NB4 (cell line): ENCODE measurements around the gene INSR.

Experiments used
- POLR2A ChIP-seq: IDR thresholded peaks from 2 replicates; pipeline ENCODE4 v1.6.1; 2011; ENCODE audit warnings: mild to moderate bottlenecking; ENCODE audit not compliant: insufficient read length; ENCODE audit errors: extremely low read depth
- TF ChIP-seq, protein P1 (sequence below): IDR thresholded peaks from one replicate; pipeline ENCODE4 v1.5.1; 2012; ENCODE audit warnings: low read depth, low read length
- TF ChIP-seq, protein P2 (sequence below): IDR thresholded peaks from 2 replicates; pipeline ENCODE4 v1.6.1; 2011; ENCODE audit warnings: low read depth, low read length

DNA sequence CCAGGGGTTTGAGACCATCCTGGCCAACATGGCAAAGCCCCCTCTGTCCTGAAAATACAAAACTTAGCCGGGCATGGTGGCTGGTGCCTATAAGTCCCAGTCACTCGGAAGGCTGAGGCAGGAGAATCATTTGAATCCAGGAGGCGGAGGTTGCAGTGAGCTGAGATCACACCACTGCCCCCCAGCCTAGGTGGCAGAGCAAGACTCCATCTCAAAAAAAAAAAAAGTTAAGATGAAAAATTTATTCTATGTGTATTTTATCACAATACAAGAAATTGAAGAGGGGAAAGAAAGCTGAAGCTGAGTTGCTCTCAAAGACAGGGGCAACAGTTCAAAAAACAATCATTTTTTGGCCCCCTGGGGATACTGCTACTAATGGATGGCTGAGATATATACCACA lies 31.1 kb downstream of the INSR start:
- no peak for TF ChIP-seq POLR2A
- TF ChIP-seq, protein P1, sequence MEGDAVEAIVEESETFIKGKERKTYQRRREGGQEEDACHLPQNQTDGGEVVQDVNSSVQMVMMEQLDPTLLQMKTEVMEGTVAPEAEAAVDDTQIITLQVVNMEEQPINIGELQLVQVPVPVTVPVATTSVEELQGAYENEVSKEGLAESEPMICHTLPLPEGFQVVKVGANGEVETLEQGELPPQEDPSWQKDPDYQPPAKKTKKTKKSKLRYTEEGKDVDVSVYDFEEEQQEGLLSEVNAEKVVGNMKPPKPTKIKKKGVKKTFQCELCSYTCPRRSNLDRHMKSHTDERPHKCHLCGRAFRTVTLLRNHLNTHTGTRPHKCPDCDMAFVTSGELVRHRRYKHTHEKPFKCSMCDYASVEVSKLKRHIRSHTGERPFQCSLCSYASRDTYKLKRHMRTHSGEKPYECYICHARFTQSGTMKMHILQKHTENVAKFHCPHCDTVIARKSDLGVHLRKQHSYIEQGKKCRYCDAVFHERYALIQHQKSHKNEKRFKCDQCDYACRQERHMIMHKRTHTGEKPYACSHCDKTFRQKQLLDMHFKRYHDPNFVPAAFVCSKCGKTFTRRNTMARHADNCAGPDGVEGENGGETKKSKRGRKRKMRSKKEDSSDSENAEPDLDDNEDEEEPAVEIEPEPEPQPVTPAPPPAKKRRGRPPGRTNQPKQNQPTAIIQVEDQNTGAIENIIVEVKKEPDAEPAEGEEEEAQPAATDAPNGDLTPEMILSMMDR, result no peak
- TF ChIP-seq, protein P2, sequence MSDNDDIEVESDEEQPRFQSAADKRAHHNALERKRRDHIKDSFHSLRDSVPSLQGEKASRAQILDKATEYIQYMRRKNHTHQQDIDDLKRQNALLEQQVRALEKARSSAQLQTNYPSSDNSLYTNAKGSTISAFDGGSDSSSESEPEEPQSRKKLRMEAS, result no peak
